Activated CD4-positive, alpha-beta T cell treated with anti-CD3 and anti-CD28 coated beads for 4 hours (primary cell): ENCODE data around the gene SHROOM3.

Experiments
- DNase-seq, 2 donors: peaks; one replicate each; pipeline ENCODE4 v3.0.0-alpha.2; 2020

Gene SHROOM3

GRCh38 chr4:76494871-76495590, 60.0 kb downstream of the SHROOM3 start:
- no peak for DNase-seq

- no peak for DNase-seq
Observed at GRCh38 chr4:76498550-76498949, 63.5 kb downstream of the SHROOM3 start.

- DNase-seq = no peak
Observed at GRCh38 chr4:76499461-76499860, 64.4 kb downstream of the SHROOM3 start.

GRCh38 chr4:76502886-76503285, 67.9 kb downstream of the SHROOM3 start:
- DNase-seq = no peak

GRCh38 chr4:76504613-76505465, 69.8 kb downstream of the SHROOM3 start:
- DNase-seq = no peak

GRCh38 chr4:76511947-76512346, 76.9 kb downstream of the SHROOM3 start:
- DNase-seq = no peak

- DNase-seq = no peak
Observed at GRCh38 chr4:76513482-76513881, 78.5 kb downstream of the SHROOM3 start.

- DNase-seq = no peak
Observed at GRCh38 chr4:76514087-76514486, 79.1 kb downstream of the SHROOM3 start.

- no peak for DNase-seq
Observed at GRCh38 chr4:76515975-76516843, 81.2 kb downstream of the SHROOM3 start.

GRCh38 chr4:76518241-76518640, 83.2 kb downstream of the SHROOM3 start:
- DNase-seq = no peak

GRCh38 chr4:76523593-76523992, 88.6 kb downstream of the SHROOM3 start:
- DNase-seq = no peak

GRCh38 chr4:76525751-76526150, 90.7 kb downstream of the SHROOM3 start:
- DNase-seq = no peak

GRCh38 chr4:76526585-76526990, 91.6 kb downstream of the SHROOM3 start:
- no peak for DNase-seq

GRCh38 chr4:76527666-76528065, 92.6 kb downstream of the SHROOM3 start:
- DNase-seq = no peak

GRCh38 chr4:76531597-76531996, 96.6 kb downstream of the SHROOM3 start:
- DNase-seq = no peak

- DNase-seq = no peak
Observed at GRCh38 chr4:76532805-76533204, 97.8 kb downstream of the SHROOM3 start.

- no peak for DNase-seq
Observed at GRCh38 chr4:76533314-76533713, 98.3 kb downstream of the SHROOM3 start.

- no peak for DNase-seq
Observed at GRCh38 chr4:76535603-76536372, 100.8 kb downstream of the SHROOM3 start.

GRCh38 chr4:76536373-76536689, 101.3 kb downstream of the SHROOM3 start:
- DNase-seq = no peak

GRCh38 chr4:76538296-76538695, 103.3 kb downstream of the SHROOM3 start:
- DNase-seq = no peak

GRCh38 chr4:76539979-76540378, 105.0 kb downstream of the SHROOM3 start:
- DNase-seq = no peak

- no peak for DNase-seq
Observed at GRCh38 chr4:76540486-76540885, 105.5 kb downstream of the SHROOM3 start.

- no peak for DNase-seq
Observed at GRCh38 chr4:76543378-76543777, 108.3 kb downstream of the SHROOM3 start.
